ENCODE results near the gene SUN5.
"Not testable (repeated sequence)": the region's sequence is repeated elsewhere in the genome, so short reads cannot be mapped to it uniquely, and the experiment has no call there.

Gene SUN5

GRCh38 chr20:32962646-32963045, 41.6 kb downstream of the SUN5 start:
- not testable (repeated sequence) for DNase-seq

GRCh38 chr20:32962053-32962452, 42.2 kb downstream of the SUN5 start:
- DNase-seq: no peak

GRCh38 chr20:32960849-32961731, 43.1 kb downstream of the SUN5 start:
- DNase-seq: no peak

GRCh38 chr20:32960222-32960518, 44.1 kb downstream of the SUN5 start:
- no peak for DNase-seq

GRCh38 chr20:32959351-32960221, 44.6 kb downstream of the SUN5 start:
- no peak for DNase-seq

GRCh38 chr20:32958574-32958973, 45.7 kb downstream of the SUN5 start:
- no peak for DNase-seq

- no peak for DNase-seq
Observed at GRCh38 chr20:32957459-32957858, 46.8 kb downstream of the SUN5 start.

- not testable (repeated sequence) for DNase-seq
Observed at GRCh38 chr20:32950539-32950938, 53.7 kb downstream of the SUN5 start.

- no peak for DNase-seq
Observed at GRCh38 chr20:32946629-32947028, 57.6 kb downstream of the SUN5 start.

- no peak for DNase-seq
Observed at GRCh38 chr20:32945710-32946221, 58.5 kb downstream of the SUN5 start.

- no peak for DNase-seq
Observed at GRCh38 chr20:32943490-32944052, 60.7 kb downstream of the SUN5 start.

- DNase-seq: no peak
Observed at GRCh38 chr20:32941155-32941885, 62.9 kb downstream of the SUN5 start.

- DNase-seq: no peak
Observed at GRCh38 chr20:32934580-32934979, 69.7 kb downstream of the SUN5 start.

Data from T-helper 9 cell (primary cell).